ENCODE data around the gene PLCB4. TPM values are rescaled to one million over a fixed set of nuclear protein-coding genes. Genes with fewer than 3 reads are reported as not detected.

PLCB4 gene
- total RNA-seq, 1 donor from 2014 or later, result 53.3 TPM

DNA sequence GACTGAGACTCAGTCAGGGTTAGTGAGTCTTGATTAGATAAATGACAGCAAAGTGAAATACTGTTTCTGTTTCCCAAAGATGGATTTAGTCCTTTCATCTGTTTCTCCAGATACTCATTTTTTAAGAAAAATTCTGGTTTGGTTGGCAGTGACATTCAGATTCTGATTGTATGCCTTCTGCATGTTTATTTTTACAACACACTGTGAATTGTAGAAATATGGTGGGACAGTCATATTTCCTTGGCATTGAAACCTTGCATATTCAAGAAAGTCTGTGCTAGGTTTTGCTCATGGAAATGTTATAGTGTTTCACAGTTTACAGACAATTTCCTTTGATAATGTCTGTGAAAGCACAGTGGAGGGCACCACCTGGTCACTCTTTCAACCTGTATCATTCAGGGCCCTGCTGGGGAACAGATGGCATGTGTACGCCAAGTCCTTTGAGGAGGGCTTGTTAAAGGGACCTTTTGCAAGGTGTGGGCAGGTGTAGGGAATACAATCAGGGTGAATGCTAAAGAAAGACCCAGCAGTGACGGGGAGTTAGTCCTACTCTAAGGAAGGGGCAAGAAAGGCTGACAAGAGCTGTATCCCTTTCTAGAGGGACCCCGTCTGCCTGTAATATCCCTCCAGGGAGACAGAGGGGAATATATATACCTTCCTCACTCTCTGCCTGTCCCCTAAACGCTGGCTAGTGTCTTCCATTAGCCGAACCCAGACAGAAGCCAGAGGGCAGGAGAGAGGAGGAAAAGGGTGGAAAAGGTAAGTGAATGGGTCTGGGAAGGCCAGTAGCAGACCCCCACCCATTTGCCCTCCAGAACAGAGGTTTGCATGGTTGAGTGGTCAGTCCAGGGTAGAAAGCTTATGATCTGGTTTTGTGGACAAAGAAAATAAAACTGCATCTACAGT, 10.2 kb downstream of the PLCB4 start:
- no peaks in the 10 kb centered on the region for H3K9me3 Mint-ChIP-seq
- DNase-seq (ENCODE audit: low read depth, low spot score), result no peak
- H3K4me1 Mint-ChIP-seq, result peaks cover 54% of the 10 kb centered on the region
- no peaks in the 10 kb centered on the region for H3K36me3 Mint-ChIP-seq (ENCODE audit: low read depth)
- H3K4me3 Mint-ChIP-seq, result no peak overlapping the region
- no peak overlapping the region for H3K27ac Mint-ChIP-seq (ENCODE audit: unreplicated experiment)
- H3K27me3 Mint-ChIP-seq (ENCODE audit: low read depth), result no peaks in the 10 kb centered on the region
- TF ChIP-seq CTCF (conservative IDR thresholded peaks at IDR 0.05), result no peak

- no peak for TF ChIP-seq CTCF (conservative IDR thresholded peaks at IDR 0.05)
- Mint-ChIP-seq H3K27ac (ENCODE audit: unreplicated experiment) (no peak overlapping the region), H3K4me3 (no peak overlapping the region), H3K36me3 (ENCODE audit: low read depth) (peaks cover under 1% of the 10 kb centered on the region), H3K9me3 (peaks cover 5% of the 10 kb centered on the region), H3K4me1 (peaks cover 51% of the 10 kb centered on the region), H3K27me3 (ENCODE audit: low read depth) (no peaks in the 10 kb centered on the region)
- DNase-seq (ENCODE audit: low read depth, low spot score), result no peak
These were observed 12.6 kb downstream of the PLCB4 start for GRCh38 chr20:9081423-9081966.

GRCh38 chr20:9082741-9083140, 13.9 kb downstream of the PLCB4 start:
- Mint-ChIP-seq H3K4me3 (no peak overlapping the region), H3K9me3 (peaks cover 6% of the 10 kb centered on the region), H3K36me3 (ENCODE audit: low read depth) (peaks cover 6% of the 10 kb centered on the region), H3K4me1 (peaks cover 49% of the 10 kb centered on the region), H3K27me3 (ENCODE audit: low read depth) (no peaks in the 10 kb centered on the region), H3K27ac (ENCODE audit: unreplicated experiment) (no peak overlapping the region)
- TF ChIP-seq CTCF (conservative IDR thresholded peaks at IDR 0.05), result no peak
- no peak for DNase-seq (ENCODE audit: low read depth, low spot score)

DNA sequence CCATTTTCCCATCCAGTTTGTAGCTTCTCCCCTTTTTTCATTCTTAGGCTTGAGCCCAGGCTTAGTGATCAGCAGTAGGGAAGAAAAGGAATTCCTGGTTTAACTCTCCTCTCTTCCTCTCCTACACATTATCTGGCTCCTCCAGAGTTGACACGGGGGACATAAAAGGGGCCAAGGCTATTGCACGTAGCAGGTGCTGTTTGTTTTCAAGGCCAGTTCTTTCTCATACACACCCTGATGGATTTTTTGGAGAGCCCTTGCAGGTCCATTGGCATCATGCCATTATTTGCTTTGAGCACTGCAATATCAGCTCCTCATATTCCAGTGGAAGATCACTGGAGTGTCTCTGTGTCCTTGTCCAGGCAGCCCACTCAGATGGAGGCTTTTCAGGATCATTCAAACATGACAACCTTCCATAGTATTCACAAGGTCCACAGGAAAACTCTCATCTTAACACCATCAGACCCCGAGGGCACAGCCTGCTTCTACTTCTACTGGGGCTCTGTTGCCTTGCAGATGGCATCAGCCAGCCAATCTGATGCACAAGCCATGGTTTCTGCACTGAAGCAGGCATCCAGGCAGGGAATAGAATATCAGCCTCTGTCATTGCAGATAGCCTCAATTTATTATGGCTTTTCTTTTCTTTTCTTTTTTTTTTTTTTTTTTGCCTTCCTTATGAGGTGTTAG, 18.8 kb downstream of the PLCB4 start:
- DNase-seq (ENCODE audit: low read depth, low spot score), result no peak
- Mint-ChIP-seq H3K27ac (ENCODE audit: unreplicated experiment) (no peak overlapping the region), H3K4me1 (peaks cover 46% of the 10 kb centered on the region), H3K9me3 (peaks cover 6% of the 10 kb centered on the region), H3K4me3 (no peak overlapping the region), H3K36me3 (ENCODE audit: low read depth) (peaks cover 6% of the 10 kb centered on the region), H3K27me3 (ENCODE audit: low read depth) (no peaks in the 10 kb centered on the region)
- no peak for TF ChIP-seq CTCF (conservative IDR thresholded peaks at IDR 0.05)

- Mint-ChIP-seq H3K27ac (ENCODE audit: unreplicated experiment) (no peak overlapping the region), H3K36me3 (ENCODE audit: low read depth) (peaks cover 6% of the 10 kb centered on the region), H3K4me3 (no peak overlapping the region), H3K27me3 (ENCODE audit: low read depth) (no peaks in the 10 kb centered on the region), H3K9me3 (peaks cover 6% of the 10 kb centered on the region), H3K4me1 (peaks cover 45% of the 10 kb centered on the region)
- no peak for DNase-seq (ENCODE audit: low read depth, low spot score)
- no peak for TF ChIP-seq CTCF (conservative IDR thresholded peaks at IDR 0.05)
These were observed 19.7 kb downstream of the PLCB4 start for GRCh38 chr20:9088556-9088955.

Measured in neural crest cell (in vitro differentiated cells).